H4 (cell line): ENCODE results near the gene LUM. TPM values are rescaled to one million over a fixed set of nuclear protein-coding genes. Genes with fewer than 3 reads are reported as not detected.
"Not testable (repeated sequence)": the region's sequence is repeated elsewhere in the genome, so short reads cannot be mapped to it uniquely, and the experiment has no call there.

ENCODE experiments used
- DNase-seq: peaks from one replicate; pipeline ENCODE4 v3.0.0-alpha.2; 2015; ENCODE audit warnings: low spot score
- total RNA-seq: library from RNA; depleted of rRNA; stranded (reverse); fragments of >200 nt; shearing (Covaris generic); gene quantifications from 2 replicates; pipeline ENCODE4 v1.2.3, GENCODE V29; 2014

The LUM gene
- total RNA-seq, 1 experiment from 2014 or later = 703 TPM

- no peak for DNase-seq
These were observed 1.5 kb downstream of the LUM start for GRCh38 chr12:91109581-91110310.

GRCh38 chr12:91109148-91109564 lies 2.1 kb downstream of the LUM start:
- DNase-seq = peak; percentile 68

GRCh38 chr12:91108196-91108755 lies 3.0 kb downstream of the LUM start:
- no peak for DNase-seq

- DNase-seq = no peak
These were observed 5.0 kb downstream of the LUM start for GRCh38 chr12:91106283-91106682.

GRCh38 chr12:91105807-91106206 lies 5.5 kb downstream of the LUM start:
- DNase-seq = no peak

- DNase-seq = no peak
These were observed 6.4 kb downstream of the LUM start for GRCh38 chr12:91104812-91105466.

GRCh38 chr12:91103624-91104023 lies 7.7 kb downstream of the LUM start:
- DNase-seq = no peak

- DNase-seq = no peak
These were observed 8.2 kb downstream of the LUM start for GRCh38 chr12:91103101-91103500.

- no peak for DNase-seq
These were observed 10.4 kb downstream of the LUM start for GRCh38 chr12:91100906-91101305.

GRCh38 chr12:91099836-91100235 lies 11.5 kb downstream of the LUM start:
- DNase-seq = no peak

- no peak for DNase-seq
These were observed 12.0 kb downstream of the LUM start for GRCh38 chr12:91099341-91099740.

- DNase-seq = peak; percentile 91
These were observed 12.4 kb downstream of the LUM start for GRCh38 chr12:91098941-91099340.

- DNase-seq = peak; percentile 10
These were observed 12.8 kb downstream of the LUM start for GRCh38 chr12:91098461-91098860.

- DNase-seq = no peak
These were observed 16.3 kb downstream of the LUM start for GRCh38 chr12:91094957-91095356.

GRCh38 chr12:91094032-91094662 lies 17.1 kb downstream of the LUM start:
- DNase-seq = no peak

- no peak for DNase-seq
These were observed 18.0 kb downstream of the LUM start for GRCh38 chr12:91093341-91093740.

- no peak for DNase-seq
These were observed 19.2 kb downstream of the LUM start for GRCh38 chr12:91091916-91092715.

- not testable (repeated sequence) for DNase-seq
These were observed 21.3 kb downstream of the LUM start for GRCh38 chr12:91089953-91090352.

GRCh38 chr12:91080041-91080440 lies 31.3 kb downstream of the LUM start:
- DNase-seq = no peak

GRCh38 chr12:91078501-91078900 lies 32.8 kb downstream of the LUM start:
- DNase-seq = no peak

- DNase-seq = no peak
These were observed 33.9 kb downstream of the LUM start for GRCh38 chr12:91077228-91077954.
